NCI-H1417 (cell line): Measurements from ENCODE around the gene RETN.
A peak's percentile ranks its signal among the peaks of the same experiment; 100 is the strongest.
"Not testable (repeated sequence)": the region's sequence is repeated elsewhere in the genome, so short reads cannot be mapped to it uniquely, and the experiment has no call there.

ENCODE experiments used
- DNase-seq, 3 experiments: peaks; one replicate each; lab custom pipeline; 2025; lab: John Stamatoyannopoulos, UW

RETN gene

GRCh38 chr19:7637374-7638256 is 31.2 kb upstream of the RETN start:
- DNase-seq = peak in 2 of 3 experiments; percentile 36 to 38

DNA sequence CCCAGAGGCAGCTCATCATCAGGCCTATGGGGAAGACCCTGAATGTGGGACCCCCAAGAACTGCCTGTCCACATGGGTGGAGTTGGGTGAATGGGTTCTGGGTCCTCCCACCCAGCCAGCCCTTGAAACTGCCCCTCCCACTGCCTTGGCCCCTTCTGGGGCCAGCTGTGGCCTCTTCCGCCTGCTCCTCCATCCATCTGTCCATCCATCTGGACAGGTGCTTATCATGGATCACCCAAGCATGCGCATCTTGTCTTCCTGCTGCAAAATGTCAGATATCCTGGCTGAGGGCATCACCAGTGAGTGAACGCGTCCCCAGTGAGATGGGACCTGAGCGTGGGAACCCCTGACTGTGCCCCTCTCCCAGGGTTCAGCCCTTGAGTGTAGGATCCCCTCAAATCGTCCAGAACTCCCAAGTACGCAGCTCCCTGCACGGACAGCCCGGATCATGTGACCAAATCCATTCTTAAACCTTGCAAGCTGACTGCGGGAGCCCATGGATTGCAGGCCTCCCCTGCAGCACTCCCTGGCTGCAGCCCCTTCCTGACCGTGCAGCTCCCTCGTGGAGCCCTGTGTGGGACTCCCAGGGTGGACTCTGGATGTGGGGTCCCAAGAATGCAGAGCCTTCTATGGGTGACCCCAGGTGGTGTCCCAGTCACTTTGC is 29.9 kb upstream of the RETN start:
- DNase-seq = no peak

- no peak for DNase-seq
Measured at GRCh38 chr19:7639863-7640348, 28.9 kb upstream of the RETN start.

DNA sequence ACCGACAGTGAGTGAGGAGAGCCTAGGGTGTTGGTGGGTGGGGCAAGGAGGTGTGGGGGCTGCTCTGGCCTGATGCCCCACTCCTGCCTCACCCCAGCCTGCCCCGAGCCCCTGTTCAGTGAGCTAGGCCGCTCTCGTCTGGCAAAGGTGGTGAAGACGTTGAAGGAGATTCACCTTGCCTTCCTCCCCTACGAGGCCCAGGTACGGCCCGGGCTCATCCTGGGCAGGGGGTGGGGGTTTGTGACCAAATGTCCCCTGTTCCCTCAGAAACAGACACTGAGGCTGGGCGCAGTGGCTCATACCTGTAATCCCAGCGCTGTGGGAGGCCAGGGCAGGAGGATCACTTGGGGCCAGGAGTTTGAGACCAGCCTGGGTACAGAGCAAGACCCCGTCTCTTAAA is 28.0 kb upstream of the RETN start:
- no peak for DNase-seq

- no peak for DNase-seq
Measured at GRCh38 chr19:7641290-7642276, 27.3 kb upstream of the RETN start.

DNA sequence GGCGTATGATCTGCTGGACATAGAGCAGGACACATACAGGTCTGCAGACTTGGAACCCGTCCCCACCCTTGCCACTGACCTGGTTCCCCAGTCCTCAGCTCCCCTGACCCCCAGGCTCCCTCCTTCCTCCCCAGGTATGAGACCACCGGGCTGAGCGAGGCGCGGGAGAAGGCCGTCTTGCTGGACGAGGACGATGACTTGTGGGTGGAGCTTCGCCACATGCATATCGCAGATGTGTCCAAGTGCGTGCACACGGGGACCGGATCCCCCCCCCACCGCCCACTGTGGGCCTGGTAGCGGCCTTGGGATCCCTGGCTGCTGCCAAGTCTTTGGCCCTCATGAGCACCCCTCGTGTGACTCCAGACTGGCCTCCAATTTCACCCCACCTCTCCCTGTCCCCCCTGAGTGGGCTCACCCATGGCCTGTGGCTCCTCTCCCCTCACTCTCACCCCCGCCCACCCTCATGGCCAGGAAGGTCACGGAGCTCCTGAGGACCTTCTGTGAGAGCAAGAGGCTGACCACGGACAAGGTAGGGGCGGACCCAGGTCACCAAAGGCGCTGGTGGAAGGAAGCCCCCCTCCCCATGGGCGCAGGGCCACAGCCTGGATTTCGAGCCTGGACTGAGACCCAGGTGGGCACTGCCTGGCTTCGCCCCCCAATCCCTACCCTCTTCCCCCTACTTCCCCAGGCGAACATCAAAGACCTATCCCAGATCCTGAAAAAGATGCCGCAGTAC is 26.4 kb upstream of the RETN start:
- no peak for DNase-seq

GRCh38 chr19:7643031-7643415 is 25.8 kb upstream of the RETN start:
- no peak for DNase-seq

- DNase-seq = not testable (repeated sequence)
Measured at GRCh38 chr19:7643629-7644549, 25.0 kb upstream of the RETN start.

- no peak for DNase-seq
Measured at GRCh38 chr19:7644550-7644877, 24.3 kb upstream of the RETN start.

GRCh38 chr19:7645163-7645562 is 23.7 kb upstream of the RETN start:
- no peak for DNase-seq

DNA sequence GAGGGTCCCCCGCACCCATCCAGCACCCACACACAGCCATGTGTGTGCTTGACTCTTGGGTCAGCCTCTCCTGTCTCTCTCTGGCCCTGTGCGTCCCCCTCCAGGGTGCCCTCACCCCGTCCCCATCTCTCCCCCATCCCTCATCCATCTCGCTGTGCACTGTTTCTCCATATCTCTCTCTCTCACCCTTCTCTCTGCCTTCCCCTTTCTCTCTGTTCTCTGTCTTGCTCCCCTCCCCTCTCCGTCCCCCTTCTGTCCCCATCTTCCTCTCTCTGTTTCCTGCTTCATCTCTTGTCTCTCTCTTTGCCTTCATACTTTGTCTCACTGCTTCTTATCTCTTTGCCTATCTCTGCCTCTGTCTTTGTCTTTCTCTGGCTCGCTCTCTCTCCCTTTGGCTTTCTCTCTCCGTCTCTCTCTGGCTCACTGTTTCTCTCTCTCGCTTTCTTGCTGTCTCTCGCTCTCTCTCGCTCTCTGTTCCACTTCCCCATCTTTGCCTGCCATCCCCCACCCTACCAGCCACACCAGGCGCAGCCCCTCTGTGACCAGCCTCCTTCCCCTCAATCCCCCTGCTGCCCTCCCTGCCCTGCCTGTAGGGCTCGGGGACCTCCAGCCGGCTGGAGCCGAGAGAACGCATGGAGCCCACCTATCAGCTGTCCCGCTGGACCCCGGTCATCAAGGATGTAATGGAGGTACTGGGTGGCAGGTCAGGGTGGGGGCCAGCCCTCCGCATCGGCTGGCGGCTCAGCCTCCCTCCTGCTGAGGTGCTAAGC is 23.0 kb upstream of the RETN start:
- DNase-seq = no peak

GRCh38 chr19:7646426-7646700 is 22.5 kb upstream of the RETN start:
- DNase-seq = no peak

DNA sequence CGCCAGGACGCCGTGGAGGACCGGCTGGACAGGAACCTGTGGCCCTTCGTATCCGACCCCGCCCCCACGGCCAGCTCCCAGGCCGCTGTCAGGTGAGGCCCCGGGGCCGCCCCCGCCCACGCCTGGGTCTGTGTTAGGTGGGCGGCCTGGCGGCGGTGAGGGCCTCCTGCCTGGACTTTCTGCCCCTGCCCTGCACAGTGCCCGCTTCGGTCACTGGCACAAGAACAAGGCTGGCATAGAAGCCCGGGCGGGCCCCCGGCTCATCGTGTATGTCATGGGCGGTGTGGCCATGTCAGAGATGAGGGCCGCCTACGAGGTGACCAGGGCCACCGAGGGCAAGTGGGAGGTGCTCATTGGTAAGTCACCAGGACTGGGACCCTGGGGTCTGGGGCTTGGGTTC is 21.7 kb upstream of the RETN start:
- DNase-seq = no peak

DNA sequence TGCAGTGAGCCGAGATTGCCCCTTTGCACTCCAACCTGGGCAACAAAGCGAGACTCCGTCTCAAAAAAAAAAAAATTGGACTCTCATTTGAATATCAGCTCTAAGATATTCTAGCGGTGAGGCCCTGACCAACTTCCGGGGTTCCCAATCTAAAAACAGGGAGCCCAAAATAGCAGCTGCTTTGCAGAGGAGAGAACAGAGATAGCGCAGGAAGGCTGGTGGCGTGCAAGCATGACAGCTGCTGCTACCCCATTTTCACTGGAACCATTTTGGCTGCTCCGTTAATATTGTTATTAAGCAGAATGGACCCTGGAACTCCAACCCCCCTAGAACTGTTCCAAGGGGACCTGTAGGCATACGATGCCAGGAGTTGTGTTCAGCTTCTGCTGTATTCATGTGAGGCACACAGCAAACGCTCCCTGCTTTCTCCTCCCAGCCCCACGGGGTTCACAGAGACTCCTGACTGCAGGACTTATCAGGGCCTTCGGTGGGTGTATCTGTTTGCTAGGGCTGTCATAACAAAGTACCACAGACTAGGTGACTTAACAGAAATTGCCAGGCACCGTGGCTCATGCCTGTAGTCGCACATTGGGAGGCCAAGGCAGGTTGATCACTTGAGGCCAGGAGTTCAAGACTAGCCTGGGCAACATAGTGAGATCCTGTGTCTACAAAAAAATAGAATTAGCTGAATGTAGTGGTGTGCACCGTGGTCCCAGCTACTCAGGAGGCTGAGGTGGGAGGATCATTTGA is 20.4 kb upstream of the RETN start:
- DNase-seq = no peak

DNA sequence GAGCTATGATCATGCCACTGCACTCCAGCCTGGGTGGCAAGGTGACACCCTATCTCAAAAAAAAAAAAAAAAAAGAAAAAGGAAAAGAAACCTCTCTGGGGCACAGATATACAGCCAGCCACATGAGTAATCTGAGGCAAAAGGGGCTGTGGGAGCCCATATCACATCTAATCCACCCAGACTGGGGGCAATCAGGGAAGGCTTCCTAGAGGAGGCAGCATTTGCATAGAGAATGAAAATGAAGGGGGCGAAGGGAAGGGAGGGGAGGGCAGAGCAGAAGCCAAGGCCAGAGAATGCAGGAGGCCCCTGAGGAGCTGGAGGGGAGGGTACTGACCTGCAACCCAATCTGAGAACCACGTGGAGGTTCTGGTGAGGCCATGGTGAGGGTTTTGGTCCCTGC is 18.7 kb upstream of the RETN start:
- no peak for DNase-seq

GRCh38 chr19:7652061-7652641 is 16.7 kb upstream of the RETN start:
- DNase-seq = peak; percentile 67 to 91 (median 80)

DNA sequence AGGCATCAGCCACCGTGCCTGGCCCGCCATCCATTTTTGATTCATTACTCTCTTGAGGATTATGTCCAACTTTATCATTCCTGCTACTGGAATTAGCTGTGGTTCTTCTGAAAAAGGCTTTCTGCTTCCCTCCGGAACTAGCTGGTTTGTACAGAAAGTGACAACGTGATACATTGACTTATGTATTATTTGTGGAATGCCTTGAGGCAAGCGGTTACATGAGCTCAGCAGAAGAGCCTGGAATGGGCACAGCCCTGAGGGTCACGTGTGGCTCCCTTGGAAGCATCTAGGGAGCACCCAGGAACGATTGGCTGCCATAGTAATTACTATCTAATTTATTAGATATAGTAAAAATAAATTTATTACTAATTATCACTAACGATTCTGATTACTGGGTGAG is 14.4 kb upstream of the RETN start:
- DNase-seq = peak in 1 of 3 experiments; percentile 4

DNA sequence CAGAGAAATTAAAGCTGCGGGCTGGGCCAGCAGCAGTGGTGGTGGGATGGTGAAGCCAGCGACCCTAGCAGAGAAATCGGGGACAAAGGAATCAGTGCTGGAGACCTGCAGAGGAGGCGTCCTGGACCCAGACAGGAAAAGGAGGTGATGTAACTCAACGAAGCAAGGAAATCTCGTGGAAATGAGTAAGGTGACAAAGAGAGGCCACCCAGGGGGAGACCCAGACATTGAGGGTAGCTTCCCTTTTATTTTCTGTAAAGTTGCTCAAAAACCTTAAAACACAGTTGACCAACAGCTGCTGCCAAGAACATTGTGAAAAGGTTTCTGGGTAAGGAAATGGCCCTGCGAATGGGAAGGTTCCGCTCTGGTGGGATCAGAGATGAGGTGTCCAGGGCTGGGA is 13.3 kb upstream of the RETN start:
- no peak for DNase-seq
